Stimulated activated naive CD4-positive, alpha-beta T cell (primary cell): Measurements from ENCODE around the gene MIEF2.

ENCODE experiments used
- DNase-seq, 6 experiments: peaks; one replicate each; lab custom pipeline; 2025; lab: John Stamatoyannopoulos, UW

Gene MIEF2

DNA sequence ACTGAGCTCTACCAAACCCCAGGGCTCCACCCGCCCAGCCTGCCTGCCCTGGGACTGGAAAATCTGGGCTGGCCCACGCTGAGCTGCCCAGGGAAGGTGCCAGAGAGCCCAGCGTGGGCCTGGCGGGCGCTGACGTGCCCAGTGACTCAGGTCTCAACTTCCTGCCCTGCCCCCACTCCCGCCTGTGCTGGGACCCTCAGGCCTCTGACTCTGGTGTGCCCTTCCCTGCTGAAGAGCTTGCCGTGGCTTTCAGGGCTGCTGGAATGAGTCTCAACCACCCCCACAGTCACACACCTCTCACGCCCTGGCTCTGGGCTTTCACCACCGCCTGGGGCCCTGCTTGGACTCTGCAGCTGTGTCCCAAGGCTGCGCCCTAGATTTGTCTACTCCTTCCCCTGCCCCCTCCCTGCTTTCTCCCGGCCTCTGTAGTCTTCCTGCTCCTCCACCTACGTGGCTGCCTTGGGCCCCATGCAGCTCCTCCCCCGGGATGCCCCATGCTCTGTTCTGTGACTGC, 24.7 kb upstream of the MIEF2 start:
- DNase-seq, result no peak

DNA sequence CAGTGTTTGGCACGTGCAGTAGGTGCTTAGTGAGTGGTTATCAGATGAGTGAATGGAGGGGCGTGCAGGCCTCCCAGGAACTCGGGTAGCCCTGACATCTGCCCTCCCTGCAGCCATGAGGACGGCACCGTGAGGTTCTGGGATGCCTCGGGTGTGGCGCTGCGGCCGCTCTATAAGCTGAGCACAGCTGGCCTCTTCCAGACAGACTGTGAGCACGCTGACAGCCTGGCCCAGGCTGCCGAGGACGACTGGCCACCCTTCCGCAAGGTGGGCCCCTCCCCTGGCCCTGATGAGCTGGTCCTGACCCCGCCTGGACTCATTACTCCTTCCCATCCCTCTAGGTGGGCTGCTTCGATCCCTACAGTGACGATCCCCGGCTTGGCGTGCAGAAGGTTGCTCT, 24.0 kb upstream of the MIEF2 start:
- DNase-seq, result no peak

DNA sequence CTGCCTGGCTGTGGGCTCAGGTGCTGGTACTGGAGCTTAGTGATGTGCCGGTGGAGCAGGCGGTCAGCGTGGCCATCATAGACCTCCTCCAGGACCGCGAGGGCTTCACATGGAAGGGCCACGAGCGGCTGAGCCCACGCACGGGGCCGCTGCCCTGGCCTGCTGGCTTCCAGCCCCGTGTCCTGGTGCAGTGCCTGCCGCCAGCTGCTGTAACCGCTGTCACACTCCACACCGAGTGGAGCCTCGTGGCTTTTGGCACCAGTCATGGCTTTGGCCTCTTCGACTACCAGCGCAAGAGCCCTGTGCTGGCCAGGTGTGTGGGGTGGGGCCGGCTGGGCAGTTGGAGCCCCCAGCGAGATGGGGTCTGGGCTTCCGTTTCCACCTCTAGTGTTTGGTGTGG, 23.0 kb upstream of the MIEF2 start:
- no peak for DNase-seq

DNA sequence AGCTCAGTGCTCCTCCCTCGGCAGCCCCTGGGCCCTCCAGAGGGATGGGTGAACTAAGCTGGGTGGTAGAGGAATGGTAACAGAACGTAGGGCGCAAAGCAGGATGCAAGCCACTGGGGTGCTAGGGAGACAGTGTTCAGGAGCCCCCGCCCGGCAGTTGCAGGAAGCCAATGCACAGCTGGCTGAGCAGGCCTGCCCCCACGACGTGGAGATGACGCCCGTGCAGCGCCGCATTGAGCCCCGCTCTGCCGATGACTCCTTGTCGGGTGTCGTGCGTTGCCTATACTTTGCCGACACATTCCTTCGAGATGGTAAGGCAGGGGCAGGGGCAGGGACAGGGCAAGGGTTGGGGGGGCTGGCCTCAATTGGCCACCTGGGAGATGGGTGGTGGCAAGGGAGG, 22.2 kb upstream of the MIEF2 start:
- no peak for DNase-seq

GRCh38 chr17:18240449-18240848, 20.0 kb upstream of the MIEF2 start:
- DNase-seq, result no peak

- DNase-seq, result no peak
Observed at GRCh38 chr17:18241229-18241871, 19.1 kb upstream of the MIEF2 start.

DNA sequence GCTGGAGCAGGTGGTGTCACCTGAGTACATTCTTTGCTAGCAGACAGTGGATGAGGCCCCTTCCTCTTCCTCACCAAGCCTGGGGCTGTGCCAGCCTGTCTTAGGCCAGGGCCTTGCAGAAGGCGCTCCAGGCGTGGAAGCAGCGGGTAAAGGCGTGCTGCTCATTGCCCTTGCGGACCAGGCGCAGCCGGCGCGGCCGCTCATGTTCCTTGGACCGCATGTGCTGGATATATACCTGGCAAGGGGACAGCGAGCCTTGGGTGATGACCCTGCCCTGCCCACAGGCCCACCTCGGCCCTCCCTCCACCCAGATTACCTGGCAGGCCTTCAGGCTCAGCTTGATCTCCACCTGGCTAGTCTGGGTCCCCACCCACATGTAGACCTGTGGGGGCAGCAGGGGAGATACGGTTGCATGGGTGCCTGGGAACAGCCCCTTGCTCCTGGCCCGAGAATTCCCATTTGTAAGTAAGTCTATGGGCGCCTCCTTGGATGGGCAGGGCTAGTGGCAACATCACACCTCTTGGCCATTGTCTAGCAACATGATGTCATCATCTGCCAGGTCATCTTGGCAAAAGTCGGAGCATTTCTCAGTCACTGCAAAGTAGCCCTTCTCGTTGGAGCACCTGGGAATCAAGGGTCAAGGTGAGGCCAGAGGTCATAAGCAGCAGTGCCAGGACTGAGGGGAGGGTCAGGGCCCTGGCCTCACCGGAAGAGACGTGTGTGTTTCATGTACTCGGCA, 15.3 kb upstream of the MIEF2 start:
- no peak for DNase-seq

- no peak for DNase-seq
Observed at GRCh38 chr17:18246109-18246725, 14.2 kb upstream of the MIEF2 start.

DNA sequence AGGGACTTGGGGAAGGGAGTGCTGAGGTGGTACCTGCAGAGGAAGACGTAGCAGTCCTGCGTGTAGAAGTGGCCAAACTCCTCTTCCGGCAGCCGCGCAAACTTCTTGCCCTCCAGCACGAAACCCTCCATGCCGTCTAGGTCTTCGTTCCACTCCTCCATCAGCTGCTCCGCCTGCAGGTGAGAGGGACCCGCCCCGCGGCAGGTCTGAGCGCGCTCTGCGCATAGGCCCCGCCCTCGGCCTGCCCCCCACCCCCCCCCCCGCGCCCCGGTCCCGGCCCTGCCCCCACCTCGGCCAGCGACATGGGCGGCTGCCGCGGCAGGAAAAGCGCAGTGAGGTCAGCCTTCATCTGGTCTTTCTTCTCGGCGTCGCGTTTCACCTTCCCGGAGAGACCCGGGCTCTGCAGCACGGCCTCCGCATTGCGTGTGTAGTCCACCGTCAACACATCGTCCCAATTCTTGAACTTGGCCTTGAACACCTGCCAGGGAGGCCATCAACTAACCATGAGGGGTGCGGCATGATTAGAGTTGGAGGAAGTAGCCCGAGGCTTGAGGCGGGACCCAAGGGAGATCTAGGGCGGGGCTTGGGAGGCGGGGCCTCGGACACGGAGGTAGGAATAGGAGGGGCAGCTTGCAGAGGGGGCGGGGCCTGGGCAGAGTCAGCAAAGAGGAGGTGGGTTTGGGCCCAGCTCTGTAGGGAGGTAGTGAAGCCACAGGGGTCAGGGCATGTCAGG, 13.4 kb upstream of the MIEF2 start:
- DNase-seq, result peak in 2 of 6 experiments; percentile 10 to 14

DNA sequence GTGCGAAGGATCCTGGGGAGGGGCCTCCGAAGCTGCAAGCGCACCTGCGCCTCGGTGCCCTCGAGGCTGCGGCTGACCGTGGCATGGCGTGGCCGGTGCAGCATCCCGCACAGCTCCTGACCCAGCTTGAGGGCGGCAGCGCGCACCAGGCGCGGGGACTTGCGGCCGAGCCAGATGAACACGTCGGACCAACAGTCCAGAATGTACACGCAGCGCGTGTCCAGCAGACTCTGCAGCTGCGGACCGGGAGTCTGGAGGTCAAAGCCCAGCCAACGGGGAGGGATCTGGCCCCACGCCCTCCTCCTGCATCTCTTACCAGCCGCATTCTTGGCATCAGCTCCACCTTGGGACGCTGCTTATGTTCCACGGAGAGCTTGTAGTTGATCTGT, 12.9 kb upstream of the MIEF2 start:
- DNase-seq, result no peak

DNA sequence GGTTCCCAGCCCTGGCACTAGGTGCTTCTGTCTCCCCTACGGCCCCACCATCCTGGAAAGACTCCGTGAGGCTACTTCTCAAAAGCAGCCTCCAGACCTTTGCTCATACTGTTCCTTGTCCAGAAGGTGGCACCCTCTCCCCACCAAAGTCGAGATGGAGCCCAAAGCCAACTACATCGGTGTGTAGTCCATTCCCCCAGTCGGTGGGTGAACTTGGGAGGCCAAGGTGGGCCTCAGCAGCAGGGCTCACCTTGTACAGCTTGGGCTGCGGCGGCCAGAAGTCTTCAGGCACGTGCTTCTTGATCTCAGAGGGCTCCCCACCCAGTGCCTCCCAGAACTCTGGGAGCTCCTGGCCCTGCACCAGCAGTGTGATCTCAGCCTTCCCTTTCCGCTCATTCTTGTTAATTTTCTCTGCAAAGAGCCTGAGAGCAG, 12.1 kb upstream of the MIEF2 start:
- DNase-seq, result peak; percentile 29 to 69 (median 56)

- DNase-seq, result no peak
Observed at GRCh38 chr17:18248811-18249210, 11.7 kb upstream of the MIEF2 start.

GRCh38 chr17:18250259-18250658, 10.2 kb upstream of the MIEF2 start:
- no peak for DNase-seq

DNA sequence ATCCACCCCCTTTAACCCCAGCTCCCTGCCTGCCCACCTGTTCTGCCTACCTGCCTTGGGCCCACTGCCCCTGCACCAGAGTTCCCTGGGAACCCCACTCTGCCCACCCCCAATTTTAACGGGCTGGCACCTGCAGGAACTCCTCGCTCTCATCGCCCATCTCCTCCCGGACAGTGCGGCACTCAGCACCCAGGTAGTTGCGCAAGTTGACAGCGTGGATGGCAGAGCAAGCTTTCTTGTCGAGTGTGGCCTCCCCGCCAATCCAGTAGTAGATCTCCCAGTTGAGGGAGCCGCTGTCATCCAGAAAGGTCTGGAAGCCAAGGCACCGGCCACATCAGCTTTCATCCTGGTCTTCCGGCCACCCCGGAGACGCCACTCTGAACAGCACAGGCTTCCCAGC, 9.8 kb upstream of the MIEF2 start:
- no peak for DNase-seq

- no peak for DNase-seq
Observed at GRCh38 chr17:18251204-18251603, 9.3 kb upstream of the MIEF2 start.

DNA sequence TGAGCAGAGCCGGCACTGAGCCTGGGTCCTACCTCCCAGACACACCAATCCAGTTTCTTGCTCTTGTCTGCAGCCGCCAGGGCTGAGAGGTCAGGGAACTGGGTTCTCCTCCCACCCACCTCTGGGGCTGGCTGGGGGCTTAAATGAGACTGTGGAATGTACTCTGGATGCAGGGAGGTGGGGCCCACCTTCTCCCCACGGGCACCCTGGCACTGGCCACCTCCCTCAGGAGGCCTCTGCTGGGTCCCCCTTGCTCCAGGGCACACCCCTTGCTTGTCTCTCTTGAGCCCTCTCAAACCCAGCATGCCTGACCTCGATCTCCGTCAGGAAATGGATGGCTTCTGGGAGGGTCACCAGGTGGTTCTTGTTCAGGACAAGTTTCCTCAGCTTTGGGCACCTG, 8.3 kb upstream of the MIEF2 start:
- no peak for DNase-seq

- DNase-seq, result no peak
Observed at GRCh38 chr17:18253187-18253884, 7.1 kb upstream of the MIEF2 start.

- no peak for DNase-seq
Observed at GRCh38 chr17:18253947-18254821, 6.3 kb upstream of the MIEF2 start.

- no peak for DNase-seq
Observed at GRCh38 chr17:18254888-18255649, 5.4 kb upstream of the MIEF2 start.

DNA sequence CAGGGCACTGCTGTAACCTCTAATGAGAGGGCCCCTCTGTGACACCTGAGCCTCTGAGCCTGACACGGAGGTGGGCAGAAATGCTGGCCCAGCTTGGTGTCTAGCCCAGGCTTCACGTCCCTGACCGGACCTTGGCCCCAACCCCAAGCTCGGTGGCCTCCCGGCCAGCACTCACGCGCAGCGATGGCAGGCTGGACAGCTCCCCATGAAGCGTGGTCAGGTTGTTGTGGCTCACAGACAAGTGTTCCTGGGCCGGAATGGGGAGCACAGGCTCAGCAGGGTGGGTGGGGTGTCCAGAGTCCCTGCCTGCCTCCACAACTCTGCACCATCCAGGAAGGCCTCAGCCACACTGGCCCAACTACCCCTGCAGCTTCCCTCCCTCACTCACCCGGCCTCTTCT, 4.1 kb upstream of the MIEF2 start:
- DNase-seq, result no peak
